ENCODE measurements around the gene ITPR1. TPM values are rescaled to one million over a fixed set of nuclear protein-coding genes. Genes with fewer than 3 reads are reported as not detected.

The ITPR1 gene
- polyA plus RNA-seq, 1 of the 3 experiments (the other 2 are of a cell fraction), result 5.9 TPM

GRCh38 chr3:4809922-4810321 lies 316.8 kb downstream of the ITPR1 start:
- ChIA-PET POLR2A (no interaction called here), CTCF (interaction anchor here (1.4 kb wide), 1 partner anchor 170 kb away, joined by 3 read pairs; no protein-coding TSS in a partner anchor)

More at GRCh38 chr3:4809922-4810321, 316.8 kb downstream of the ITPR1 start:
- Histone ChIP-seq H3K4me3 (ENCODE audit: low read depth in 2 of 2, low read length in 1 of 2) (no peak overlapping the region), H3K27me3 (ENCODE audit: insufficient read depth) (no peaks in the 10 kb centered on the region), H3K79me2 (ENCODE audit: insufficient read depth) (no peaks in the 10 kb centered on the region), H2AFZ (ENCODE audit: low read depth) (no peak overlapping the region), H3K4me1 (ENCODE audit: control insufficient read depth in 1 of 2, insufficient read depth in 2 of 2, low read depth in 1 of 2, low read length in 1 of 2) (peaks cover 0 to 8% of the 10 kb centered on the region in 2 experiments; a peak in 1 of 4 replicates), H3K9me2 (no peaks in the 10 kb centered on the region), H3F3A (replicated peaks; ENCODE audit: insufficient read depth) (no peaks in the 10 kb centered on the region), H4K20me1 (ENCODE audit: insufficient read depth) (no peaks in the 10 kb centered on the region), H3K9ac (no peak overlapping the region), H3K36me3 (replicated peaks in 1 of 2; ENCODE audit: control insufficient read depth in 1 of 2, insufficient read depth in 2 of 2, low read length in 1 of 2) (peaks cover 0 to 10% of the 10 kb centered on the region in 2 experiments), H3K4me2 (no peak overlapping the region), H3K27ac (ENCODE audit: low read depth in 2 of 2, low read length in 1 of 2) (no peak overlapping the region; a peak in 1 of 4 replicates), H3K9me3 (no peaks in the 10 kb centered on the region)
- TF ChIP-seq CTCF (IDR thresholded peaks at IDR 0.05), result no peak
- TF ChIP-seq POLR2AphosphoS5 (IDR thresholded peaks at IDR 0.05; ENCODE audit: low read depth, low read length), result no peak
- TF ChIP-seq USF1 (IDR thresholded peaks at IDR 0.05; ENCODE audit: borderline replicate concordance, low read depth), result no peak
- TF ChIP-seq REST (IDR thresholded peaks at IDR 0.05; ENCODE audit: low read depth, low read length), result no peak
- no peak for TF ChIP-seq FOSL2 (IDR thresholded peaks at IDR 0.05; ENCODE audit: borderline replicate concordance, low read depth)
- no peak for TF ChIP-seq TEAD4 (IDR thresholded peaks at IDR 0.05; ENCODE audit: borderline replicate concordance, insufficient read depth)
- TF ChIP-seq RCOR1 (IDR thresholded peaks at IDR 0.05; ENCODE audit: low read length), result no peak
- no peak for TF ChIP-seq MAX (IDR thresholded peaks at IDR 0.05; ENCODE audit: low read depth)
- TF ChIP-seq FOXJ3 (CRISPR knock-in tag; IDR thresholded peaks at IDR 0.05), result no peak
- TF ChIP-seq EZH2phosphoT487 (IDR thresholded peaks at IDR 0.05; ENCODE audit: borderline replicate concordance, low read depth), result no peak
- TF ChIP-seq JUND (IDR thresholded peaks at IDR 0.05), result no peak
- TF ChIP-seq NFIC (IDR thresholded peaks at IDR 0.05; ENCODE audit: borderline replicate concordance), result no peak
- no peak for TF ChIP-seq EP300 (IDR thresholded peaks at IDR 0.05; ENCODE audit: borderline replicate concordance in 1 of 2, low read depth in 1 of 2, low read length in 1 of 2)
- no peak for TF ChIP-seq MEF2A (IDR thresholded peaks at IDR 0.05; ENCODE audit: borderline replicate concordance, low read depth)
- TF ChIP-seq CHD2 (IDR thresholded peaks at IDR 0.05; ENCODE audit: low read length, partially characterized antibody), result no peak
- no peak for TF ChIP-seq ZBTB33 (IDR thresholded peaks at IDR 0.05; ENCODE audit: borderline replicate concordance, low read depth)
- TF ChIP-seq USF2 (IDR thresholded peaks at IDR 0.05; ENCODE audit: borderline replicate concordance, low read depth, low read length), result no peak
- TF ChIP-seq RAD21 (IDR thresholded peaks at IDR 0.05; ENCODE audit: low read length), result no peak
- 97% methylated on average over 3 of the region's 3 CpGs for WGBS (ENCODE audit: low lambda C conversion rate)
- no peak for DNase-seq

Data from SK-N-SH (cell line).